Muscle layer of colon (tissue), 2 donors: Measurements from ENCODE around the gene CGRRF1.

Experiments used
- H3K27ac ChIP-seq: one replicate; pipeline ENCODE4 v1.7.0; 2013; ENCODE audit warnings: low read depth, mild to moderate bottlenecking, low read length, moderate library complexity
- H3K27me3 ChIP-seq, 2 donors: one replicate each; pipeline ENCODE4 v1.7.0; 2013; ENCODE audit warnings: low read length in 2 of 2, mild to moderate bottlenecking in 2 of 2; ENCODE audit not compliant: insufficient read depth in 2 of 2, control insufficient read depth in 1 of 2
- H3K36me3 ChIP-seq: one replicate; pipeline ENCODE4 v1.7.0; 2013; ENCODE audit warnings: mild to moderate bottlenecking, low read length; ENCODE audit not compliant: insufficient read depth
- H3K4me1 ChIP-seq: one replicate; pipeline ENCODE4 v1.7.0; 2013; ENCODE audit warnings: mild to moderate bottlenecking, low read length; ENCODE audit not compliant: insufficient read depth
- H3K4me3 ChIP-seq, 2 donors: one replicate each; pipeline ENCODE4 v1.7.0; 2013; ENCODE audit warnings: low read length in 2 of 2, low read depth in 1 of 2, mild to moderate bottlenecking in 1 of 2, moderate library complexity in 1 of 2
- H3K9ac ChIP-seq: one replicate; pipeline ENCODE4 v1.7.0; 2013; ENCODE audit warnings: low read length
- H3K9me3 ChIP-seq: one replicate; pipeline ENCODE4 v1.7.0; 2013; ENCODE audit warnings: mild to moderate bottlenecking, low read length
- donor health status: abdominal sarcoma.
- donor health status: Adenocarcinoma of cecum.

The CGRRF1 gene

DNA sequence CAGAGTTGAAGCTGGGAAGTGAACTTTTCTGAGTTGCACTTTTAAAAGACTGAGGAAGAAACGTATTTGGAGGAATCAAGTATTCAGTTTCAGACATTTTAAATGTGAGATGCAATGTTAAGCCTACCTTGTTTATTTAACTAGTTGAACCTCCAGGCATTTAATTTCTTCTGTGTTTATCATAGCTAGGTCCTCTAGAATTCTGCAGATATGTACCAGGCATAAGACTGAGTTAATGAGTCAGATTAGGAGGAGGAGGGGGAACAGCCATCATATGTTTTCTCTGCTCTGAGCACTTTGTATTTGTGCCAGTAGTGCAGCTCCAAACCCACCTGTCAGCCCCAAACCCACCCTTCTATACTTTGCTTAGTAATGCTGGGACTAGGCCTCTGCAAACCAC, 40.8 kb downstream of the CGRRF1 start:
- no peaks in the 10 kb centered on the region for H3K36me3 ChIP-seq
- H3K27me3 ChIP-seq = no peaks in the 10 kb centered on the region
- H3K4me1 ChIP-seq = no peaks in the 10 kb centered on the region
- no peak overlapping the region for H3K4me3 ChIP-seq
- no peaks in the 10 kb centered on the region for H3K9me3 ChIP-seq
- H3K27ac ChIP-seq = no peak overlapping the region
- H3K9ac ChIP-seq = no peak overlapping the region

GRCh38 chr14:54554401-54554800, 44.7 kb downstream of the CGRRF1 start:
- Histone ChIP-seq H3K4me3 (no peak overlapping the region), H3K27me3 (no peaks in the 10 kb centered on the region), H3K27ac (no peak overlapping the region), H3K9me3 (no peaks in the 10 kb centered on the region), H3K36me3 (no peaks in the 10 kb centered on the region), H3K9ac (no peak overlapping the region), H3K4me1 (no peaks in the 10 kb centered on the region)

DNA sequence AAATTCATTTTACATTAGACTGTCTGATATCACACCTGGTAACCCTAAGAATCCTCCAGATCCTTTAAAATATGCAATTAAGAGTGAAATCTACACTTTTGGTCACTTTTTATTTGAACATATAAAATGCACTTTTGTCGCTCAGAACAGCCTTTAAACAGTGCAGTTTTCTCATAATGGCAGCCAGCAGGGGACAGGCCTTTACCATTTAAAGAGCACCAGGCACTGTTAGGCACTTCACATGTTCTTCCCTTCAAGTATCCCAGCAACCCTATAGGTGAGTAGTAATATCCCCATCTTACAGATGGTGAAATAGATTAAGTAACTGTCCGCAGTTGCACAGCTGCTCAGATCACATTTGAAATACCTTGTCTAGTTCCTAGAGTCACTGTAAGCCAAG, 45.9 kb downstream of the CGRRF1 start:
- no peak overlapping the region for H3K4me3 ChIP-seq
- no peaks in the 10 kb centered on the region for H3K27me3 ChIP-seq
- no peaks in the 10 kb centered on the region for H3K4me1 ChIP-seq
- H3K9ac ChIP-seq = no peak overlapping the region
- no peak overlapping the region for H3K27ac ChIP-seq
- H3K9me3 ChIP-seq = no peaks in the 10 kb centered on the region
- no peaks in the 10 kb centered on the region for H3K36me3 ChIP-seq

GRCh38 chr14:54556535-54556934, 46.8 kb downstream of the CGRRF1 start:
- H3K4me3 ChIP-seq = no peak overlapping the region
- H3K27me3 ChIP-seq = no peaks in the 10 kb centered on the region
- H3K27ac ChIP-seq = no peak overlapping the region
- no peaks in the 10 kb centered on the region for H3K4me1 ChIP-seq
- H3K36me3 ChIP-seq = no peaks in the 10 kb centered on the region
- H3K9me3 ChIP-seq = no peaks in the 10 kb centered on the region
- no peak overlapping the region for H3K9ac ChIP-seq

GRCh38 chr14:54562334-54562733, 52.6 kb downstream of the CGRRF1 start:
- Histone ChIP-seq H3K4me1 (peaks cover 10% of the 10 kb centered on the region), H3K9me3 (no peaks in the 10 kb centered on the region), H3K9ac (no peak overlapping the region), H3K27ac (no peak overlapping the region), H3K36me3 (no peaks in the 10 kb centered on the region), H3K27me3 (no peaks in the 10 kb centered on the region), H3K4me3 (no peak overlapping the region)

DNA sequence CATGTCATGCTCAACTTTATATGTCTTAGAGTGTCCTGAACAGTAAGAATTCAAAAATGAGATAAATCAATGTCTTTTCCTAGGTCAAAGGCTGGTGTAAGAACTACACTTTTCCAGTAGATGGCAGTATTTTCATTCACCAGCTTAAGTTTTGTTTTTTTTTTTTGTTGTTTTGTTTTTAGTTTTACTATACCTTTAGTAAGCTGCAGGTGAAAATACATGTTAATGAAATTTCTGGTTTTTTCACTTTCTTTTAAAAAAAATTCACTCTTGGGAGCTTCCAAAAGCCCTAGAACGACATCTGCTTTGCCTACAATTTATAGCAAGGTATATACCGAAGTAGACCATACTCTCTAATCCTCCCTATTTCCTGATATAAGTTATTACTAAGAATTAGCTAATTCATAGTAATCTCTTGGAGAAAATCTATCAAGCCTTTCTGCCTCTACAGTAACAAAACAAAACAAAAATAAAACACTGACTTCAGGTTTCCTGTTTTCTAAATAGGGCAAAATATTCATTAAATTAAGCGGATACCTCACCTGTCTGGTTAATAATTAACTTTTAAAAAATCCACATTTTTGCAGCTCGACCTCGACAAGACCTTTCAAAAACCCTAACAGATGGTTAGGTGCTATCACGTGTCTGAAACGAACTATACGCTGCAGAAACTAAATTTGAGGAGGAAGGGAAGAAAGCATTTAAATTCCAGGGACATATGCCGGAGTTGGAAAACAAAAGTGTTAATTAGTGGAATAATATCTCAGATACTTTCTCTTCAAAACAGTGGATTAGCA, 54.6 kb downstream of the CGRRF1 start:
- Histone ChIP-seq H3K4me1 (peaks cover 15% of the 10 kb centered on the region), H3K4me3 (peak overlapping the region; percentile 66 to 73), H3K36me3 (no peaks in the 10 kb centered on the region), H3K27ac (peak overlapping the region; percentile 99), H3K9me3 (no peaks in the 10 kb centered on the region), H3K27me3 (no peaks in the 10 kb centered on the region), H3K9ac (peak overlapping the region; percentile 89)

DNA sequence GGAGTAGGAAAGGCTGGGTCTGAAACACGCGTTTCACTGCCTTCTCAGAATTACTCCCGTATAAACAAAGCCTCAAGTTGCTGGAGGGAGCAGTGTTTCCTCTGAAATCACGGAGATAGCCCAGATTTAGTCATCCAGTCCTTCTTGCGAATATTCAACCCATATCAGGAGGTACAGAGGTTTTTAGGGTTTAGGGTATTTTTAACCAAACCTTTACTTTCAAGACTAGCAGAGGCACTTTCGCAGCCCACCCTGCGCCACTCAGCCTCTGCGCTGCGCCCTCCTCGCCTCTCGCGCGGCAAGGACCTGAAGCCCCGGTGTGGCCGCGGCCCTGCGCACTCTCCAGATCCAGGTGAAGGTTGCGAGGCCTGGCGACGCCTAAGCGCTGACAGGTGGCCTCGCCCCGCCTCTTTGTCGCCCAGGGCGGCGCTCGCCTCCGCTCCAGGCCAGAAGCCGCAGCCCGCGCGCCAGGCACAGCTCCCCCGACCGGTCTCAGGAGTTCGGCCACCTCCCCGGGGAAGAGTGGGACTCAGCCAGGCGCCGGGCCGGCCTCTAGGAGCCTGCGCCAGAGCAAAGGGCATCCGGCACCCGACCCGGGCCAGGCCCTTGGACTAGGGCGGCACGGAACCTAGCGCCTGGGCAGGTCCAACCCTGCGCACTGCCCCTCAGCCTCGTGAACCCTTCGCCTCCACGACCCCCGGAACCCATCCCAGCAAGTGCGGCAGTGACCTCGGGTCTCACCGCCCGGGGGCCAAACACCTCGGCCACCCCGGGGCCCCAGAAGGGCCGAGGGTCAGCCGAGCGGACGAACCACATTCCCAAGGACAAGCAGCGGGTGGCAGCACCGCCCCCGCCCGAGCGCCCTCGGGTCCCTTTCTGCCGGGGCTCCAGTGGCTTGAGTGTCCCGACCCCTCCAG, 55.4 kb downstream of the CGRRF1 start:
- H3K9me3 ChIP-seq = no peaks in the 10 kb centered on the region
- H3K27me3 ChIP-seq = no peaks in the 10 kb centered on the region
- peak overlapping the region; percentile 99 for H3K27ac ChIP-seq
- H3K36me3 ChIP-seq = no peaks in the 10 kb centered on the region
- peak overlapping the region; percentile 89 for H3K9ac ChIP-seq
- peaks cover 18% of the 10 kb centered on the region for H3K4me1 ChIP-seq
- H3K4me3 ChIP-seq = peak overlapping the region; percentile 66 to 73

- H3K27ac ChIP-seq = peak overlapping the region; percentile 99
- H3K4me1 ChIP-seq = peaks cover 25% of the 10 kb centered on the region
- no peaks in the 10 kb centered on the region for H3K36me3 ChIP-seq
- H3K4me3 ChIP-seq = peak overlapping the region; percentile 89 to 96
- H3K27me3 ChIP-seq = no peaks in the 10 kb centered on the region
- no peaks in the 10 kb centered on the region for H3K9me3 ChIP-seq
- H3K9ac ChIP-seq = peak overlapping the region; percentile 91
These were observed 56.2 kb downstream of the CGRRF1 start for GRCh38 chr14:54565785-54566409.

DNA sequence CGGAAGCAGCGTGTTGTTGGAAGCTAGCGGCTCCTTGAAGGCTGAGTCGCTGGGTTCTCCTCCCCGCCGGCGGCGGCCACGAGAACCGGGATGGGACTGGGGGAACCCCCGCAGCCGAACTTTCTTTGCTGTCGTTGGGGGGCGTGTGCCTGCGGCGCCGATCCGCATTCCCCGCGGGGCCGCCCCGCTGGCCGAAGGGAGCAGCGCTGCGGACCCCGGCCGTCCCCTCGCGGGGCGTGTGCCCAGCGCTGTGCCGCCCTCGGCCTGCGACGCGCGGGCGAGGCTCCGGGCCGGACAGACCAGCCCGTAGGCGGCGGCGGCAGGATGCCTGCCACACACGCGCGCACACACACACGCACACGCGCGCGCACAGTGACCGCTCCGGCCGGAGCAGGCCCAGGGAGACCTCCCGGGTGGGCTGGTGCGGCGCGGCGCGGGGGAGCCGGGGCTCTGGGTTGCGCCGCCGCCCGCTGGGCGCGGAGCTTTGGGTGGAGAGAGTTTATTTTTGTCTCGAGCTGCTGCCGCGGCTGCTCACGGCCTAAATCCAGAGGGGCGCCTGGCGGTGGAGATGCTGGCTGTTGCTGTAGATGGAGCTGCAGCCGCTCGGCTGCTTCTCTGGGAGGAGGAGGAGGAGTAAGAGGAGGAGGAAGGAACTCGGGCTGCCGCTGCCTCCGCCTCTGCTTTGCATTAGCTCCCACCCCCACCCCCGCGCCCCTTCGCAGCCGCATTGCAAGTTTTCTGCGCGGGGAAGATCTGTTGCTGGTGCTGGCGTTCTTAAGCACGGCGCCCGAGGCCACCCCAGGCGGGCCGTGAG, 56.9 kb downstream of the CGRRF1 start, which contains the start of gene SAMD4A:
Gene SAMD4A, plus strand, starts transcription at position 719 of the 814 bp plus-strand sequence. CDS start 789 bp downstream, outside the sequence.
- peaks cover 25% of the 10 kb centered on the region for H3K4me1 ChIP-seq
- H3K27ac ChIP-seq = peak within 1 kb of the TSS; percentile 99
- H3K36me3 ChIP-seq = peaks cover 1% of the 10 kb centered on the region
- no peaks in the 10 kb centered on the region for H3K9me3 ChIP-seq
- H3K4me3 ChIP-seq = peak within 1 kb of the TSS; percentile 89 to 96
- H3K9ac ChIP-seq = peak within 1 kb of the TSS; percentile 91
- no peaks in the 10 kb centered on the region for H3K27me3 ChIP-seq

GRCh38 chr14:54567224-54567638, 57.5 kb downstream of the CGRRF1 start:
- peak overlapping the region; percentile 89 to 96 for H3K4me3 ChIP-seq
- peak overlapping the region; percentile 99 for H3K27ac ChIP-seq
- H3K36me3 ChIP-seq = peaks cover 7% of the 10 kb centered on the region
- H3K9ac ChIP-seq = peak overlapping the region; percentile 91
- H3K4me1 ChIP-seq = peaks cover 25% of the 10 kb centered on the region
- H3K27me3 ChIP-seq = no peaks in the 10 kb centered on the region
- H3K9me3 ChIP-seq = no peaks in the 10 kb centered on the region
